Activated CD4-positive, alpha-beta T cell treated with anti-CD3 and anti-CD28 coated beads, Interleukin-2, amount 50 U/mL, for 4 hours (primary cell): Measurements from ENCODE around the gene PITPNB.

Source experiments
- DNase-seq, 2 experiments: peaks; one replicate each; pipeline ENCODE4 v3.0.0-alpha.2; 2020

The PITPNB gene

GRCh38 chr22:27853424-27853823, 65.6 kb downstream of the PITPNB start:
- no peak for DNase-seq

- no peak for DNase-seq
Observed at GRCh38 chr22:27851974-27852746, 66.9 kb downstream of the PITPNB start.

- no peak for DNase-seq
Observed at GRCh38 chr22:27850000-27850521, 69.0 kb downstream of the PITPNB start.

GRCh38 chr22:27848005-27848404, 71.1 kb downstream of the PITPNB start:
- DNase-seq = no peak

- DNase-seq = no peak
Observed at GRCh38 chr22:27846910-27847309, 72.1 kb downstream of the PITPNB start.

- DNase-seq = no peak
Observed at GRCh38 chr22:27846248-27846757, 72.8 kb downstream of the PITPNB start.

GRCh38 chr22:27845644-27846043, 73.4 kb downstream of the PITPNB start:
- DNase-seq = no peak

- no peak for DNase-seq
Observed at GRCh38 chr22:27844656-27845591, 74.1 kb downstream of the PITPNB start.

- DNase-seq = no peak
Observed at GRCh38 chr22:27844256-27844655, 74.8 kb downstream of the PITPNB start.

- no peak for DNase-seq
Observed at GRCh38 chr22:27843441-27843840, 75.6 kb downstream of the PITPNB start.

- DNase-seq = no peak
Observed at GRCh38 chr22:27842669-27843431, 76.2 kb downstream of the PITPNB start.

GRCh38 chr22:27842201-27842600, 76.9 kb downstream of the PITPNB start:
- no peak for DNase-seq

- no peak for DNase-seq
Observed at GRCh38 chr22:27840436-27840835, 78.6 kb downstream of the PITPNB start.

- DNase-seq = no peak
Observed at GRCh38 chr22:27839057-27839660, 79.9 kb downstream of the PITPNB start.

GRCh38 chr22:27836181-27836580, 82.9 kb downstream of the PITPNB start:
- no peak for DNase-seq

- DNase-seq = no peak
Observed at GRCh38 chr22:27835446-27835845, 83.6 kb downstream of the PITPNB start.

- no peak for DNase-seq
Observed at GRCh38 chr22:27834364-27835185, 84.5 kb downstream of the PITPNB start.

GRCh38 chr22:27833803-27834202, 85.3 kb downstream of the PITPNB start:
- no peak for DNase-seq

GRCh38 chr22:27832606-27833005, 86.5 kb downstream of the PITPNB start:
- no peak for DNase-seq

GRCh38 chr22:27829620-27830019, 89.4 kb downstream of the PITPNB start:
- DNase-seq = no peak
